ENCODE results near the gene GRHL1. TPM values are rescaled to one million over a fixed set of nuclear protein-coding genes. Genes with fewer than 3 reads are reported as not detected.

Gene GRHL1
- polyA plus RNA-seq, 1 of the 3 experiments (the other 2 are of a cell fraction): 1.0 TPM

- H2AFZ ChIP-seq (ENCODE audit: low read depth): no peak overlapping the region
- peaks cover 5 to 8% of the 10 kb centered on the region in 2 experiments for H3K36me3 ChIP-seq (replicated peaks in 1 of 2; ENCODE audit: control insufficient read depth in 1 of 2, insufficient read depth in 2 of 2, low read length in 1 of 2)
- H3K9me2 ChIP-seq: no peaks in the 10 kb centered on the region
- H3K4me2 ChIP-seq: no peak overlapping the region
- TF ChIP-seq EP300 (IDR thresholded peaks at IDR 0.05; ENCODE audit: borderline replicate concordance in 1 of 2, low read depth in 1 of 2, low read length in 1 of 2) (no peak), SMC3 (IDR thresholded peaks at IDR 0.05; ENCODE audit: low read depth, low read length) (no peak), FOXM1 (IDR thresholded peaks at IDR 0.05; ENCODE audit: low read depth) (no peak), YY1 (IDR thresholded peaks at IDR 0.05; ENCODE audit: low read depth) (no peak), PBX3 (IDR thresholded peaks at IDR 0.05) (no peak), TEAD4 (IDR thresholded peaks at IDR 0.05; ENCODE audit: borderline replicate concordance, insufficient read depth) (no peak), POLR2AphosphoS5 (IDR thresholded peaks at IDR 0.05; ENCODE audit: low read depth, low read length) (no peak), FOXJ3 (CRISPR knock-in tag; IDR thresholded peaks at IDR 0.05) (no peak)
- ChIA-PET POLR2A (no interaction called here), CTCF (interaction anchor here (0.8 to 3.7 kb wide), 4 partner anchors 31 to 140 kb away, joined by 3 to 19 read pairs (median 6); no protein-coding TSS in a partner anchor)
- H3K27me3 ChIP-seq (ENCODE audit: insufficient read depth): no peaks in the 10 kb centered on the region
- peaks cover 7 to 11% of the 10 kb centered on the region in 2 experiments; a peak in 3 of 4 replicates for H3K4me1 ChIP-seq (ENCODE audit: control insufficient read depth in 1 of 2, insufficient read depth in 2 of 2, low read depth in 1 of 2, low read length in 1 of 2)
- no peak overlapping the region for H3K9ac ChIP-seq
- 73% methylated on average over 9 of the region's 9 CpGs for WGBS (ENCODE audit: low lambda C conversion rate)
- no peak for DNase-seq
- no peaks in the 10 kb centered on the region for H3K9me3 ChIP-seq
- H4K20me1 ChIP-seq (ENCODE audit: insufficient read depth): no peaks in the 10 kb centered on the region
- H3K4me3 ChIP-seq (ENCODE audit: low read depth in 2 of 2, low read length in 1 of 2): no peak overlapping the region
- H3K27ac ChIP-seq (ENCODE audit: low read depth in 2 of 2, low read length in 1 of 2): no peak overlapping the region
- H3K79me2 ChIP-seq (ENCODE audit: insufficient read depth): no peaks in the 10 kb centered on the region
- H3F3A ChIP-seq (replicated peaks; ENCODE audit: insufficient read depth): no peaks in the 10 kb centered on the region
These were observed 11.7 kb upstream of the GRHL1 start for GRCh38 chr2:9939587-9940485.

- WGBS (ENCODE audit: low lambda C conversion rate): 82% methylated on average over 12 of the region's 13 CpGs
- no peak overlapping the region for H2AFZ ChIP-seq (ENCODE audit: low read depth)
- POLR2A ChIA-PET: interaction anchor here (0.5 kb wide), 1 partner anchor 98 kb away, joined by 4 read pairs; no protein-coding TSS in a partner anchor
- TF ChIP-seq NRF1 (IDR thresholded peaks at IDR 0.05; ENCODE audit: low read depth, low read length) (no peak), REST (IDR thresholded peaks at IDR 0.05; ENCODE audit: low read depth, low read length) (no peak), GATA2 (CRISPR knock-in tag; IDR thresholded peaks at IDR 0.05) (no peak), TAF1 (IDR thresholded peaks at IDR 0.05; ENCODE audit: borderline replicate concordance, low read depth, low read length) (no peak), SMC3 (IDR thresholded peaks at IDR 0.05; ENCODE audit: low read depth, low read length) (no peak), MAX (IDR thresholded peaks at IDR 0.05; ENCODE audit: low read depth) (no peak), PBX3 (IDR thresholded peaks at IDR 0.05) (no peak), ELF1 (IDR thresholded peaks at IDR 0.05) (no peak), EP300 (IDR thresholded peaks at IDR 0.05; ENCODE audit: borderline replicate concordance in 1 of 2, low read depth in 1 of 2, low read length in 1 of 2) (no peak), TCF12 (IDR thresholded peaks at IDR 0.05) (no peak), POLR2AphosphoS5 (IDR thresholded peaks at IDR 0.05; ENCODE audit: low read depth, low read length) (no peak), RXRA (IDR thresholded peaks at IDR 0.05; ENCODE audit: borderline replicate concordance, low read depth) (no peak), USF1 (IDR thresholded peaks at IDR 0.05; ENCODE audit: borderline replicate concordance, low read depth) (no peak)
These were observed 10.1 kb upstream of the GRHL1 start for GRCh38 chr2:9941196-9941995.

More at GRCh38 chr2:9941196-9941995, 10.1 kb upstream of the GRHL1 start:
- H3K4me3 ChIP-seq (ENCODE audit: low read depth in 2 of 2, low read length in 1 of 2): no peak overlapping the region
- H3K27me3 ChIP-seq (ENCODE audit: insufficient read depth): no peaks in the 10 kb centered on the region
- peak overlapping the region in 1 of 2 experiments; percentile 4; a peak in 1 of 4 replicates for H3K27ac ChIP-seq (ENCODE audit: low read depth in 2 of 2, low read length in 1 of 2)
- H3K36me3 ChIP-seq (replicated peaks in 1 of 2; ENCODE audit: control insufficient read depth in 1 of 2, insufficient read depth in 2 of 2, low read length in 1 of 2): peaks cover 0 to 3% of the 10 kb centered on the region in 2 experiments
- H3K4me2 ChIP-seq: no peak overlapping the region
- H3K4me1 ChIP-seq (ENCODE audit: control insufficient read depth in 1 of 2, insufficient read depth in 2 of 2, low read depth in 1 of 2, low read length in 1 of 2): peaks cover 7 to 11% of the 10 kb centered on the region in 2 experiments; a peak in 3 of 4 replicates
- no peak overlapping the region for H3K9ac ChIP-seq
- CTCF ChIA-PET: interaction anchor here (0.8 to 3.7 kb wide), 8 partner anchors 8 to 142 kb away, joined by 3 to 19 read pairs (median 5); no protein-coding TSS in a partner anchor
- H4K20me1 ChIP-seq (ENCODE audit: insufficient read depth): no peaks in the 10 kb centered on the region
- no peaks in the 10 kb centered on the region for H3K9me2 ChIP-seq
- no peaks in the 10 kb centered on the region for H3F3A ChIP-seq (replicated peaks; ENCODE audit: insufficient read depth)
- no peaks in the 10 kb centered on the region for H3K79me2 ChIP-seq (ENCODE audit: insufficient read depth)
- H3K9me3 ChIP-seq: no peaks in the 10 kb centered on the region
- DNase-seq: no peak

Data from SK-N-SH (cell line).